RWPE2 (cell line): Measurements from ENCODE around the gene PCSK5.

Experiments
- ATAC-seq: fragments of 200-7000 bp; cut with Tn5 transposase; 3 replicates; pipeline ENCODE4 v1.9.1; 2021; ENCODE audit warnings: low read depth
- DNase-seq: peaks from one replicate; pipeline ENCODE4 v3.0.0-alpha.2; 2020; ENCODE audit warnings: low spot score
- H3K27ac ChIP-seq: fragments of 450-650 bp; 2 replicates; pipeline ENCODE4 v1.5.1; 2017; ENCODE audit warnings: mild to moderate bottlenecking; ENCODE audit not compliant: poor library complexity, severe bottlenecking
- H3K27me3 ChIP-seq: fragments of 250-450 bp; sonication (Bioruptor Pico); 2 replicates; pipeline ENCODE4 v1.5.1; 2021; ENCODE audit warnings: mild to moderate bottlenecking, moderate library complexity; ENCODE audit not compliant: insufficient read depth, poor library complexity, severe bottlenecking
- H3K36me3 ChIP-seq: fragments of 250-450 bp; sonication (Bioruptor Pico); 2 replicates; pipeline ENCODE4 v1.5.1; 2020; ENCODE audit warnings: low read depth, mild to moderate bottlenecking, moderate library complexity
- H3K4me1 ChIP-seq: fragments of 250-450 bp; sonication (Bioruptor Pico); 2 replicates; pipeline ENCODE4 v1.5.1; 2021; ENCODE audit warnings: mild to moderate bottlenecking, moderate library complexity; ENCODE audit not compliant: insufficient read depth, poor library complexity, severe bottlenecking
- H3K4me3 ChIP-seq: fragments of 250-450 bp; sonication (Bioruptor Pico); 2 replicates; pipeline ENCODE4 v1.5.1; 2021; ENCODE audit warnings: mild to moderate bottlenecking, moderate library complexity; ENCODE audit not compliant: severe bottlenecking
- H3K9me3 ChIP-seq: fragments of 250-450 bp; sonication (Bioruptor Pico); 2 replicates; pipeline ENCODE4 v1.5.1; 2021; ENCODE audit warnings: mild to moderate bottlenecking, moderate library complexity; ENCODE audit not compliant: severe bottlenecking
- CTCF ChIP-seq: fragments of 450-650 bp; IDR thresholded peaks from one replicate; pipeline ENCODE4 v1.5.1; 2017; ENCODE audit warnings: mild to moderate bottlenecking, moderate library complexity; ENCODE audit not compliant: poor library complexity, severe bottlenecking

PCSK5 gene

GRCh38 chr9:75903785-75904360 is 13.4 kb downstream of the PCSK5 start:
- H3K9me3 ChIP-seq: no peaks in the 10 kb centered on the region

GRCh38 chr9:75904364-75904763 is 13.9 kb downstream of the PCSK5 start:
- TF ChIP-seq CTCF: no peak
- Histone ChIP-seq H3K4me1 (peaks cover 4% of the 10 kb centered on the region), H3K27me3 (no peaks in the 10 kb centered on the region), H3K36me3 (no peaks in the 10 kb centered on the region), H3K9me3 (no peaks in the 10 kb centered on the region), H3K4me3 (no peak overlapping the region), H3K27ac (no peak overlapping the region)
- ATAC-seq (no peak), DNase-seq (no peak)

More at GRCh38 chr9:75903785-75904360, 13.4 kb downstream of the PCSK5 start:
- DNase-seq: no peak
- no peak for ATAC-seq
- Histone ChIP-seq H3K4me3 (no peak overlapping the region), H3K27ac (no peak overlapping the region), H3K27me3 (no peaks in the 10 kb centered on the region), H3K36me3 (no peaks in the 10 kb centered on the region), H3K4me1 (peaks cover 4% of the 10 kb centered on the region)
- TF ChIP-seq CTCF: no peak

- peak overlapping the region; percentile 19 for H3K27ac ChIP-seq
These were observed 16.1 kb downstream of the PCSK5 start for GRCh38 chr9:75906531-75906930.

GRCh38 chr9:75907329-75907728 is 16.9 kb downstream of the PCSK5 start:
- H3K4me3 ChIP-seq: no peak overlapping the region
- H3K36me3 ChIP-seq: no peaks in the 10 kb centered on the region
- no peaks in the 10 kb centered on the region for H3K9me3 ChIP-seq
- H3K27ac ChIP-seq: peak overlapping the region; percentile 19
- TF ChIP-seq CTCF: no peak
- ATAC-seq: no peak
- no peaks in the 10 kb centered on the region for H3K27me3 ChIP-seq
- DNase-seq: no peak
- H3K4me1 ChIP-seq: peaks cover 4% of the 10 kb centered on the region

More at GRCh38 chr9:75906531-75906930, 16.1 kb downstream of the PCSK5 start:
- ATAC-seq: peak; percentile 40; the same call in 2 of the 3 replicates
- no peaks in the 10 kb centered on the region for H3K27me3 ChIP-seq
- no peak for TF ChIP-seq CTCF
- H3K4me3 ChIP-seq: no peak overlapping the region
- H3K9me3 ChIP-seq: no peaks in the 10 kb centered on the region
- no peaks in the 10 kb centered on the region for H3K36me3 ChIP-seq
- peaks cover 4% of the 10 kb centered on the region for H3K4me1 ChIP-seq
- no peak for DNase-seq

GRCh38 chr9:75907923-75908322 is 17.4 kb downstream of the PCSK5 start:
- Histone ChIP-seq H3K27ac (no peak overlapping the region), H3K4me1 (peaks cover 4% of the 10 kb centered on the region), H3K9me3 (no peaks in the 10 kb centered on the region), H3K36me3 (no peaks in the 10 kb centered on the region), H3K4me3 (no peak overlapping the region), H3K27me3 (no peaks in the 10 kb centered on the region)
- ATAC-seq: no peak
- no peak for TF ChIP-seq CTCF
- no peak for DNase-seq
